Forelimb muscle (tissue), 1 donor: ENCODE measurements around the gene INTS7. TPM values are rescaled to one million over a fixed set of nuclear protein-coding genes. Genes with fewer than 3 reads are reported as not detected.
"Not testable (repeated sequence)": the region's sequence is repeated elsewhere in the genome, so short reads cannot be mapped to it uniquely, and the experiment has no call there.

Source experiments
- DNase-seq: peaks from one replicate; pipeline ENCODE4 v3.0.0-alpha.2; 2013; ENCODE audit warnings: low read depth
- polyA plus RNA-seq: library from polyadenylated mRNA; unstranded; fragments of 120-200 nt; gene quantifications from one replicate; pipeline ENCODE4 v1.2.1, GENCODE V29; 2013; ENCODE audit not compliant: insufficient read length

The INTS7 gene
- polyA plus RNA-seq, 1 donor = 13.5 TPM

DNA sequence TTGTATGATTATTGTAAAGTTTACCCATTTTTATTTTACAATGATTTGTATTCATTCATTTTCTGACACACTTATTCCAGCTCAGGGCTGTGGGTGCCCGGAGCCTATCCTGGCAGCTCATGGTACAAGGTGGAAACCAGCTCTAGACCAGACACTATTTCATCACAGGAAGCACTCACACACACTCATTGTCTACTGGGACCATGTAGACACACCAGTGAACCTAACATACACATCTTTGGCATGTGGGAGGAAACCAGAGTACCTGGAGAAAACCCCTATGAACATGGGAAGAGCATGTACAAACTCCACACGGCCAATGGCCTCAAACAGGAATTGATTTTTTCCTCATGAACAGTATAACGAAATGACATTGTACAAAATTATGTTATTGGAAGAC lies 2.5 kb upstream of the INTS7 start:
- no peak for DNase-seq

DNA sequence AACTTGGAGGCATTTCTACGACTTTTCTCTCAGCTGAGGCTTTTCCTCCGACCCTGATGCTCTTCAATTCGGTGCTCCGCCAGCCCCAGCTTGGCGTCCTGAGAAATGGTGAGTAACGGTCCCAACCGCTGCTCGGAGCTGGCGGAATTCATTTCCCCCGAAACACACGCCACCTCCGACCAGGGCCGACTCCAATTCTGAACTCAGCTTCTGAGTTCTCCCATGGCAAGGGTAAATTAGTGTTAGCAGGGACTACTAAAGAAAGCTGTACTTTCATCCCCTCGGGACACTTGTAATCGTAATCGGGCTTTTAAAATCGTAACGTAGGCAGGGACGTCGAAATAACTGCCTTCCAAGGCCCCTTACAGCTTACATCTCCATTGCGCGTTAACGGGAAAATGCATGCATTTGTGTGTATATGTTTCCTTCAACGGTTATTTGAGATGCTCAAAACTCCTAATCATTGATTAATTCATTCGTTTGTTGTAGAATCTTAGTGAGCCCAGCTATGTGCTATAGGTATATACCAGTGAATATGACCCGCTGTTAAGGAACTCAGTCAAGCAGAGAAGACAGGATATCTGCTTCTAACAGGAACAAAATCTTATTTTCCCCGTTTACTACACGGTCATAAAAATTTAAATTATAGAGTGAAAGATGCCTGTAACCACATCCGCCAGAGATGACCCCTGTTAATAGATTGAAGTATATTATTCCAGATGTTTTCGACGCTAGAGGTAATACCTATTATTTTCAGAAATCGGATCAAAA lies 663 bp upstream of the INTS7 start:
- DNase-seq = no peak

DNA sequence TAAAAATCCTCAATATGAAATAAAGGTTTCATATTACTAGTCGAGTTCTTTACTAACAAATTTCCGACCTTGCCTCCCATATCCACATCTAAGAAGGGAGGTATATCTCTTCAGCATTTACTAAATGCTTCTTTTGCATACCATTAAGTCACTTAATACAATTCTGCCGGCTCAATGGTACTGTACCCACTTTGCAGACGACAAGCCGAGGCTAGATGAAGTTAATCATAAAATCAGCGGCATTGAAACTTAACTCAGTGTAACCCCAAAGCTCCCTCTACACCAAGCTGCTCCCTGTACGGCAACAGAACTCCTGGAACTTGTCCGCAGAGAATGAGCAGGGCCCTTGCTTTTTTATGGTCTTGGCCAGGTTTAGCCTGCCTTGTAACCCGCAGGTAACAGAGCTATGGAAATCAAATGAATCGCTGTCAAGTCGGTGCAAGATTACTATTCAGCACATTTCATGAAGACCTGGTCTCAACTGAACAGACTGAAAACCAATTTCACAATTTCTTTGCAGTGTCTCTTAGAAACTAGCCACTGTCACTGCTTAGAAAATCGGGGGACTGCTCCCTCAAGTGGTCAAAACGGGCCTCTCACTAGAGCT lies 738 bp downstream of the INTS7 start:
- DNase-seq = no peak

DNA sequence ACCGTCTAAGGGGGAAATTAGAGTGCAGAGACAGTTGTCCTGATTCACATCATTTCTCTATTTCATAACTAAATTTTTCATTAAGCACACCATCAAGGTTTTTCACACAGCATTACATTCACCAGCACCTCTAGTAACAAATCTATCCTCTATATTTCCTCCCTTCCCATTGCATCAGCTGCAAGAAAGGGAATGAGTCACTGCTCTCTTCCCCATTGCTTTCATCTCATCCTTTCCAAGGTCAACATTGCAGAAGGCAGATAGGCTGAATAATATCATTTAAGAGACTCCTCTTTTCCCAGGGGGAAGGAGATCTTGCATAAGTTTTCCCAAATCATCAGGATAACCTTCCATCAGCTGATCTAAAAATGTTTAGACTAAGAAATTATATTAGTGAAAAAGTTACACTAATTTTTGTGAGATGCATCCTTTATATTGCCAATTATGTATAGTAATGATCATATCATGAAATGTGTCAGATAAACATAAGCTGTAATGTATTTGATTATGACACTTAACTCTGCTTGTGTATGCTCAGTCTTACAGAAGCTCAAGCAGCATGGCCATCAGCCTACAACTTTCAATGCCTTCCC lies 4.3 kb downstream of the INTS7 start:
- no peak for DNase-seq

DNA sequence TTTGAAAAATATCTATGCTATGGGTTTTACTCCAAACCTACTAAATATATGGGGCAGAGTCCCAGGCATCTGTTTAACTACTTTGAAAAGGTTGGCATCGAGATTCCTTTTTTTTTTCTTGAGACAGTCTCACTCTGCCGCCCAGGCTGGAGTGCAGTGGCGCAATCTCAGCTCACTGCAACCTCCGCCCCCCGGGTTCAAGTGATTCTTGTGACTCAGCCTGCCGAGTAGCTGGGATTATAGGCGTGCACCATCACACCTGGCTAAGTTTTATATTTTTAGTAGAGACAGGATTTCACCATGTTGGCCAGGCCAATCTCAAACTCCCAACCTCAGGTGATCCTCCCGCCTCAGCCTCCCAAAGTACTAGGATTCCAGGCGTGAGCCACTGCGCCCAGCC lies 7.6 kb downstream of the INTS7 start:
- not testable (repeated sequence) for DNase-seq

DNA sequence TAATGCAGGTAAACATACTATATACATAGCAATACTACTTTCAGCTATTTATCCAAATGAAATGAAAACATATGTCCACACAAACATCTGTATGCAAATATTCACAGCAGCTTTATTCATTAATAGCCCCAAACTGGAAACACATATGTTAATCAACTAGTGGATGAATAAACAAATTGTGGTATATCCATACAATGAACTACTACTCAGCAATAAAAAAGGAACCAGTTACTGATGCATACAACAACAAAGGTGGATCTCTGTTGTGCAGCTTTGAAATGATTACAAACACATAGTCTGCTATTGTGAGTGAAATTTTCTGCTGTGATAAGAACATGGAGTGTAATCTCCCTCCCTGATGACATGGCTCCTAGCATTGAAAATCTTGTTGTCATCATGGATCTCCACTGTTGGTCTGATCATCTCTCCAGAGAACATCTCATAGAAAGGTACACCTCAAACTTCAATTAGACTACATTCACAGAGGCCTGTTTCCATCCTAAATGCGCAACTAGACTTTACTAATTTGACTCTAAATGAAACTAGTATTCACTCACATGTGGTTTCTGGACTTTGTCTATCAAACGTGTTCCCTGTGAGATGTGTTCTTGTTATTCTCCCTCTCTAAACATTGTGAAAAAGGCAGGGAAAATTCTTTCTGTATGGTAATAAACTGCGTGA lies 10.7 kb downstream of the INTS7 start:
- no peak for DNase-seq

DNA sequence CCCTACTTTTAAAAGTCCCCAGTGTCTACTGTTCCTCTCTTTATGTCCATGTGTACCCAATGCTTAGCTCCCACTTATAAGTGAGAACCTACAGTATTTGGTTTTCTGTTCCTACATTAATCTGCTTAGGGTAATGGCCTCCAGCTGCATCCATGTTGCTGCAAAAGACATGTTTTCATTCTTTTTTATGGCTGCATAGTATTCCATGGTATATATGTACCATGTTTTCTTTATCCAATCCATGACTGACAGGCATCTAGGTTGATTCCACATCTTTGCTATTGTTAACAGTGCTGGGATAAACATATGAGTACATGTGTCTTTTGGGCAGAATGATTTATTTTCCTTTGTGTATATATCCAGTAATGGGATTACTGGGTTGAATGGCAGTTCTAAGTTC lies 12.4 kb downstream of the INTS7 start:
- DNase-seq = not testable (repeated sequence)

DNA sequence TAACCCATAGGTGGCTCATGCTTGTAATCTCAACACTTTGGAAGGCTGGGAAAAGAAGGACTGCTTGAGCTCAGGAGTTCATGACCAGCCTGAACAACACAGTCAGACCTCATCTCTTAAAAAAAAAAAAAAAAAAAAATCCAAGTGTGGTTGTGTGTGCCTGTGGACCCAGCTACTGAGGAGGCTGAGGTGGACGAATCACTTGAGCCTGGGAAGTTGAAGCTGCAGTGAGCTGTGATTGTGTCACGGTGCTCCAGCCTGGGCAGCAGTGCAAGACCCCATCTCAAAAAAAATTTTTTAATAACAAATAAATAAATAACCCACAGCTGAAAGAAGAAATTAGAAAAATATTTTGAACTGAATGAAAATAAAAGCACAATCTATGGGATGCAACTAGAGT lies 13.8 kb downstream of the INTS7 start:
- no peak for DNase-seq

DNA sequence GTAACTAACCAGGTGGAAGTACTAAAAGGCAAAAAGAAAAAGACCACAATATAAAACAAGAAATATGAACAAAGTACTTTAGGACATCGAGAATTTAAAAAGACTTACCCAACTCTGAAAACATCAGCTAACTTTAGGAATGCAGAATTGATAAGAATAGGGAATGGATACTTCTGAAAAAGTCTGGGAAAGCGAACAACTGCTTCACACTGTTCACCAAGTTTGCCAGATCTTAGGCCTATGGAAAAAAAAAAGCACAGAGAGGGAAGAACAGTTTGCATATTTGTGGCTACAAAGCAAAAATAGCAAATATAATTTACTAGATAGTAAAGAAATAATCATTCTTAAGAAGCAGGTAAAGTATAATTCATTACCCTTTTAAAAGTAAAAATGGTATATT lies 14.4 kb downstream of the INTS7 start:
- DNase-seq = no peak

DNA sequence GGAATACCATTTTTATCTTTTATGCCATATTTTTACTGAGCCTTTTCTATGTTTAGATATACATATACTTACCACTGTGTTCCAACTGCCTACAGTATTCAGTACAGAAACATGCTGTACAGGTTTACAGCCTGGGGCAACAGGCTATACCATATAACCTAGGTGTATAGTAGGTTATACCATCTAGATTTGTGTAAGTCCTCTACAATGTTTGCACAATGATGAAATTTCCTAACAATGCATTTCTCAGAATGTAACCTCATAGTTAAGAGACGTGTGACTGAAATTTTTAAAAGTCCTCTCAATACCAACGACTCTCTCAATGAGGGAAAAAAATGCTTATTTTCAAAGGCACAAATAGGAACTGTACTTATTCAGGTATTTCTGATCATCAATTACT lies 21.7 kb downstream of the INTS7 start:
- DNase-seq = no peak

DNA sequence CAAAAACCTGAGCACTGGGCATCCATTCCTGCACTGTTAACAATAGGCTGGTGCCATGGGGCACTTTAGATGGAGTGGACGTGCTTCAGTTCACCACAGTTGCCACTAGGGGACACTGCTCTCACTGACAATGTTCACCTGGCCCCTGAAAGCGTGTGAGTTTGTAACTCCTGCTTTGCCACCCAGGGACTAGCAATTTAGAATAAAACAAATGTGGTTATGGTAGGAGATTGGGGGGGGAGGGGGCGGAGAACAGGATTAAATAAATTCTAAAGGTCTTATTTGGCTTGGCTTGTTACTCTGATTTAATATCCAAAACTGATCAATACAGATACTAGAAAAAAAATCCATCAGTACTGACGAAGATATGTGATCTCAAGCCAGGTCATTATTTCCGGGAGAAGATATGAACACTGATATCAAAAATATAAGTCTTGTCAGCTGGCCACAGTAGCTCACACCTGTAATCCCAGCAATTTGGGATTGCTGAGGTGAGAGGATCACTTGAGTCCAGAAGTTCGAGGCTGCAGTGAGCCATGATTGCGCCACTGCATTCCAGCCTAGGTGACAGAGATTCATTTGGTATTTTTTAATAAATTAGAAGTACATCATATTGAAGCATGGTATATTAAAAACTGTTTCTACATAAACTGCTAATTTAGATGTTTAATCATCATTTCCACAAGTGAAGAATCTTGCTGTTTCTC lies 23.2 kb downstream of the INTS7 start:
- no peak for DNase-seq

DNA sequence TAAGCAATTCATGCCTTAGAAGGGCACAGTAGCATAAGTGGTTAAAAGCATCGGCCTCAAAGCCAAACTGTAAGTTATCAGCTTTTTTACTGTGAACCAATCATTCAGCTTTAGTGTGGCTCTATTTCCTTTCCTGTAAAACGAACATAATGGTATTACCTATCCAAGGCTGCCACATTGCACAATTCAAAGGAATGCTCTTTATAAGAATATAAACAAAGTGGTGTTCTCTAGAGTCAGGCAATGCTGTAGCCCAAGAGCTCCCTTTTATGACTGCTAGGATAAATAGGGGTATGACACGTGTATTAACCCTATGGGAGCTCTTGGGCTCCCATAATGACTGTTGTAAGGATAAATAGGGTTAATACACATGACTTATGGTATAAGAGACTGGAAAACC lies 25.4 kb downstream of the INTS7 start:
- DNase-seq = no peak

DNA sequence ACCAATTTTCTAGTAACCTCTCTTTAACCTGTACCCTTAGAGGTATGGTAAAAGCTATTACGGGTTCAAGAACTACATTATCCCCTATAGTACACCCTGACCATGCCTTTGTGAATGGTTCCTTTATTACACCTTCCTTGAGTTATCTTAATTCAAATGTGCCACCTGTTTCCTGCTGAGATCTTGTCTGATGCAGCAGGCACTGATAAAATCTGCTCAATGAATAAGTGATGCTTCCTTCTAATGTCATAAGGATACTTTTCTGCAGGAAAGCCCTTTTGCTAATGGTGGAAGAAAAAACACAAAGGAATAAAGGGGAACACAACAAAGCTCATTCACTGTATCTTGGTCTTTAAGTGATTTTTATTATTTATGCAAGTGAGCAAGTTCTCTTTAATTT lies 25.8 kb downstream of the INTS7 start:
- no peak for DNase-seq

DNA sequence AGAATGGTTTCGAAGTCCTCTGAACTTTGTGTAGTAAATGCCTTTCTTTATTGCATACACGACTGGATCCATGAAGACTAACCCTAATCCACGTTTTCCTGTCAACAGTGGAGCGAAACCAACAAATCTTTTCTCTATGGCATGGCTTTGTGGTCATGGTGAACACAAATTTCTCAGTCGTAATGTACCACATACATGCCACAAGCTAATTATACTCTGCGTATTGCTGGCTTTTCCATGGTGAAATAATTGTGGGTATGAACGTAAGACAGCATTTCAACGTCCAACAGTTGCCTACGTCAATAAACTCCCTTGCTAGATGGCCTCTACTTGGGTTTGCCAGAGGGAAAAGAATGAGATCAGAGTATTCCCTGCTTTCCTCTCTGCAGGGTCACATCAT lies 27.5 kb downstream of the INTS7 start:
- DNase-seq = no peak

DNA sequence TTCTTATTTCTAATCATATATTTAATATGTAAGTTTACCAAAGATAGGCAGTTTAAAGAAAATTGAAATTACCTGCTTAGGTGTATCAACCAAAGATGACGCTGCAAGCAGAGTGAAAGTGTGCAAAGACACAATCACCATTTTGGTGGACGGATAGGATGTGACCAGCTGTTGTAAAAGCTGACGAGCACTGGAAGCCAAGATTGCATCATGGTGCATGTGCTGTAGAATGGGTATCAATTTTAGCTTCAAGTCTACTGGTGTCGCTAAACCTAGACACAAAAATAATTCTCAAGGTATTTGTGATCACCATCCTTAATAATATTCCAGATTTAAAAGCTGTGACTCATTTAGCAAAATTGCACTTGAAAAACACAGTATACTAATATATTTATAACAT lies 28.2 kb downstream of the INTS7 start:
- DNase-seq = no peak

DNA sequence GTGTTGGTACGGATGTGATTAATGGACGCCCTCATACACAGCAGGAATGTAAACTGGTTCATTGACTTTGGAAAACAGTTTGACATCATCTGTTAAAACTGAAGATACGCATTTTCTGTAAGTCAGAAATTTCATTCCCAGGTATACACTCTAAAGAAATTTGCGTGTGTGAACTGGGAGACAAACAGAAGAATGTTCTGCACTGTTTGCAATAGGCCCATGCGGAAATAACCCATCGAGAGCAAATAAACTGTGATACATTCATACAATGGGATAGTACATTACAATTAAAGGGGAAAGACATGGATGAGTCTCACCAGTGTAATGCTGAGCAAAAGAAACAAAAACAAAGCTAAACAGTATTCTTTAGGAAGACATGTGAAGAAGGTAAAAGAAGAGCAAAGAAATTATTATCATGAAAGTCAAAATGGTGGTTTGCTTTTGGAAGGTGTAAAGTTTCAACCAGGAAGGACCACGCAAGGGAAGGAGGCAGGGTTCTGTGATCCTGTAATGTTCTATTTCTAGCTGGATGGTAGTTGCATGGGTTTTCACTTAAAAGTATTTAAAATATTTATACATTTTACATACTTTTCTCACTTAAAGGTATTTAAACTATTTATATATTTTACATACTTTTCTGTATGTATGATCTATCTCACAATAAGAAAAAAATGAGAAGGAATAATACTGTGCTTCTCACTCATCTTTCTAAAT lies 30.3 kb downstream of the INTS7 start:
- no peak for DNase-seq

DNA sequence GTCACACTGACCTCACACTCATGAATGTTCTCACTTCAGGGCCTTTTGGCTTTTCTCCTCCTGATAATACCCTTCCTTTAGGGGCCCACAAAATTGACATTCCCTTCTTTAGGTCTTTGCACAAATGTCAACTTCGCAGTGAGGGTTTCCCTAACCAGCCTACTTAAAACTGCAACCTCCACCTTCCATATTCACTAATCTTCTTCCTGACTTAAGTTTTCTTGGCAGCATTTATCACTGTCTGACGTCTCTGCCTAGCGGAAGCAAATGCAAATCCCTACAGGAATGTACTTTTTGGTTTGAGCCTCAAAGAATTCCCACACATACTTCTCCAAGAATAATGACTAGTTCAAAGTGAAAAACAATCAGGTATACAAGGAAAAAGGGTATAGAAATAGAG lies 32.8 kb downstream of the INTS7 start:
- DNase-seq = no peak

DNA sequence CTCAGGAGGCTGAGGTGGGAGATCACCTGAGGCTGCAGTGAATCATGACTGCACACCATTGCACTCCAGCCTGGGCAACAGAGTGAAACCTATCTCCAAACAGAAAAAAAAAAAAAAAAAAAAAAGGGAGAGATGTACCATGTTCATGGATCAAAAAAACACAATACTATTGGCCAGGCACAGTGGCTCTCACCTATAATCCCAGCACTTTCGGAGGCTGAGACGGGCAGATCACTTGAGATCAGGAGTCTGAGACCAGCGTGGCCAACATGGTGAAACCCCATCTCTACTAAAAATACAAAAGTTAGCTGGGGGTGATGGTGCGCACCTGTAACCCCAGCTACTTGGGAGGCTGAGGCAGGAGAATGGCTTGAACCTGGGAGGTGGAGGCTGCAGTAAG lies 37.9 kb downstream of the INTS7 start:
- DNase-seq = not testable (repeated sequence)

DNA sequence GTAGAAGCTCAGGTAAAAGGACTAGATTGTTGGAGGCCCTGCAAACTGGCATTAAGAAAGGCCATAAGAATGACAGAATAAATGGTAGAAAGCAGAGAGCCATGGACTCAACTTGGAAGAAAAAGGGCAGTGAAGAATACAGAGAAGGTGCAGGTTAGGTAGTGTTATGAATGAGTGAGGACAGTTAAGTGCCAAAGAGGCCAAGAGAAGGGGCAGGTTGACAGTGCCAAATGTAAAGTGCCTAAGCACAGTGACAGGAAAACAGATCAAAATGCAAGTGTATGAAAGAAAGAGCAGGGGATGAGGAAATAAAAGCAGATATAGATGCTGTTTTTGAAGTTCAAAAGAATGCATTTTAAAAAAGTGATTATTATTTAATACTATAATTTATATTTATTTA lies 43.7 kb downstream of the INTS7 start:
- no peak for DNase-seq

DNA sequence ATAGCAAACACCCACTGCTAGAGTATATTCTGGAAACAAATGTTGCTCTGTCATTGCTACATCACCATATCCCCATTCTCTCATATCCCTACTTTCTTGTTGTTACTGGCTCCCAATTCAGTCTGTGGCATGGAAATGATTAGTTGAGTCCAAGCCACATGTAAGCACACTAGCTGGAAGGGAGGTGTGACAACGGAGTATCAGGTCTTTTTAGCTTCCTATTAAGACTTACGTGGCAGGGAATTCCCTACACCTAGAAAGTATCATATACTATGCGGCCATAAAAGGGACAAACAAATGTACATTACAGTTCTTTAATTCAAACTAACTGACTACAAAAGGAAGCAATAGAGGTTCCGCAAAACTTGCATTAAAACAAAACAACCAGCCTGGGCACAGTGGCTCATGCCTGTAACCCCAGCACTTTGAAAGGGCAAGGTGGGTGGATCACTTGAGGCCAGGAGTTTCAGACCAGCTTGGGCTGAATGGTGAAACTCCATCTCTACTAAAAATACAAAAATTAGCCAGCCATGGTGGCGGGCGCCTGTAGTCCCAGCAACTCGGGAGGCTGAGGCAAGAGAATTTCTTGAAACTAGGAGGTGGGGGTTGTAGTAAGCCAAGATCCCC lies 48.6 kb downstream of the INTS7 start:
- DNase-seq = no peak
